Heart left ventricle (tissue), 13 donors: ENCODE results near the gene MUC16.

Experiments
- CTCF ChIP-seq, 12 donors: fragments of 200-600 bp; sonication (generic) in 4 of 12; IDR thresholded peaks; one replicate each; pipeline versions ENCODE4 v1.5.0 to v1.8.0; 2018 to 2022; ENCODE audit warnings: antibody characterized with exemption in 12 of 12, mild to moderate bottlenecking in 5 of 12
- POLR2A ChIP-seq, 2 donors: fragments of 450-650 bp; IDR thresholded peaks; one replicate each; pipeline ENCODE4 v1.6.1; 2017; ENCODE audit warnings: antibody characterized with exemption in 2 of 2, mild to moderate bottlenecking in 2 of 2, moderate library complexity in 2 of 2
- donor health status: ischemic (EF 13 %, LVEDD 7.1; RV severe dilation, severe dysfunction).
- donor health status: DM: no; HTN: yes; CAD: no.
- donor health status: DM: no; HTN: no; CAD: no.
- donor health status: ischemic (EF 25% LVEDD 6.9; RV normal size, moderate dysfunction).
- donor health status: ischemic (EF 25% LVEDD 5.7; RV mildly dilated, moderate dysfunction).
- donor health status: ischemic (EF 35%, LVEDD 5.7; RV mildly dilated, moderate dysfunction).
- donor health status: nonischemic (EF 11% LVEDD 7.7; RV severe dilation, severe dysfunction).
- donor health status: DM: yes; HTN: yes; CAD: no.
- donor health status: PGD.
- donor health status: ischemic (EF 29% LVEDD 5.4; RV normal size, mild dysfunction).
- donor health status: nonischemic (EF 23%, LVEDD 6.1; RV moderate dilation, normal function).

- TF ChIP-seq CTCF (IDR thresholded peaks at IDR 0.05) (no peak), POLR2A (IDR thresholded peaks at IDR 0.05) (no peak)
Observed at GRCh38 chr19:9057505-9058258, 47.5 kb upstream of the MUC16 start.
